HG03432 (cell line): ENCODE data around the gene CFAP54.

Experiments used
- ATAC-seq: cut with Tn5 transposase; IDR thresholded peaks from one replicate; pipeline ENCODE4 v1.9.1; 2021; ENCODE audit warnings: mild to moderate bottlenecking, moderate library complexity; ENCODE audit not compliant: unreplicated experiment

Gene CFAP54

DNA sequence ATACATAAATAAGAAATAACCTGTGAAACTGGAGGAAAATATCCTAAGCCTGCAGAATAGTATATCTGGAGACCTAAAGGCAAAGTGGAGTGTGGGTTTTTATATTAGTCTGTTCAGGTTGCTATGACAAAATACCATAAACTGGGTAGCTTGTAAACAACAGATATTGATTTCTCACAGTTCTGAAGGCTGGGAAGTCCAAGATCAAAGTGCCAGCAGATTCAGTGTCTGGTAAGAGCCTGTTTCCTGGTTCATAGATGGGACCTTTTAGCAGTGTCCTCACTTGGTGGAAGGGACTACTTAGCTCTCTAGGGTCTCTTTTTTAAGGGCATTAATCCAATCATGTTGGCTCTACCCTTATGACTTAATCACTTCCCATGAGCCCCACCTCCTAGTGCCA is 392.2 kb downstream of the CFAP54 start:
- ATAC-seq: no peak

DNA sequence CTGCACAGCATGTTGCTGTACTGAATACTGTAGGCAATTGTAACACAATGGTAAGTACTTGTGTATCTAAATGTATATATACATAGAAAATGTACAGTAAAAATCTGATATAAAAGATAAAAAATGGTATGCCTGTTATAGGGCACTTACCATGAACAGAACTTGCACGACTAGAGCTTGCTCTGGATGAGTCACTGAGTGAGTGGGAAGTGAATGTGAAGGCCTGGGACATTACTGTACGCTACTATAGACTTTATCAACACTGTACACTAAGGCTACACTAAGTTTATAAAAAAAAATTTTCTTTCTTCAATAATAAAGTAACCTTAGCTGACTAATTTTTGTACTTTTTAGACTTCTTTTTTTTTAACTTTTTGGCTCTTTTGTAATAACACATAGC is 393.5 kb downstream of the CFAP54 start:
- no peak for ATAC-seq

DNA sequence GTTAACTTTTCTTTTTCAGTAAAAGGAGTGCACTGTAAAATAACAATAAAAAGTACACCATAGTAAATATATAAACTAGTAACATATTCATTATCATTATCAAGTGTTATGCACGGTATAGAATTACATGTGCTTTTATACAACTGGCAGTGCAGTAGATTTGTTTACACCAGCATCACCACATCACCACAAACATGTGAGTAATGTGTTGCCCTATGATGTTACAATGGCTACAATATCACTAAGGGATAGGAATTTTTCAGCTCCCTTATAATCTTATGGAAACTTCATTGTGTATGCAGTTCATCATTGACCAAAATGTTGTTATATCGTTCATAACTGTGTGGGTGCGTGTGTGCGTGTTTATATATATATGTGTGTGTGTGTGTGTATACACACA is 394.2 kb downstream of the CFAP54 start:
- ATAC-seq: no peak

DNA sequence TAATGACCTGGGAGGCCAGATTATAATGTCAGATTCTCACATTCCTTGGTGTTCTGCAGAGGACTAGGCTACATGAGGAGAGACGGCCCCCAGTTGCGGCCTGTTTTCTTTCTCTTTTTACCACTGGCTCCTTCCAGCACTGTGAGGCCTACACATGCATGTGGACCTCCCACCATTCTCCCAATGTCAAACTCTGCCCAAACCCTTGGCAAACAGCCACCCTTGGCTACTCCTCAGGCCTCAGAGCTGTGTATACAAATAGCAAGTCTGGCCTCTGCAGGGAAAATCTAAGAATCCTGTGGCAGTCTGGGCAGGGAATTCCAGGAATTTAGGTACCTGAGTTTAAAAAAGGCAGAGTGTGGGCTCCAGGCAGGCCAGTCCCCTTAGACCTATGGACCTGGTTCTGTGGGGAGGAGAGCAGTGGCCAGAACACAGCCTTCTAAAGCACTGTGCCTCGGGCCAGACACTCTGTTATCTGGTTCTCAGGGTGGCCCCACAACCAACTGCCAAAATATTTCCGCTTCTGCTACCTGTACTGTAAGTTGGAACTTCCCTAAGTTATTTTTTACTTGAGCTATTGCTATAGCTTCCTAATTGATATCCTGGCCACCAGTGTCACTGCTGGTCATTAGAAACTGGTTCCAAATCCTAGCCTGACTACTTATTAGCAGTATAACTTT is 397.8 kb downstream of the CFAP54 start:
- ATAC-seq: peak; percentile 31

DNA sequence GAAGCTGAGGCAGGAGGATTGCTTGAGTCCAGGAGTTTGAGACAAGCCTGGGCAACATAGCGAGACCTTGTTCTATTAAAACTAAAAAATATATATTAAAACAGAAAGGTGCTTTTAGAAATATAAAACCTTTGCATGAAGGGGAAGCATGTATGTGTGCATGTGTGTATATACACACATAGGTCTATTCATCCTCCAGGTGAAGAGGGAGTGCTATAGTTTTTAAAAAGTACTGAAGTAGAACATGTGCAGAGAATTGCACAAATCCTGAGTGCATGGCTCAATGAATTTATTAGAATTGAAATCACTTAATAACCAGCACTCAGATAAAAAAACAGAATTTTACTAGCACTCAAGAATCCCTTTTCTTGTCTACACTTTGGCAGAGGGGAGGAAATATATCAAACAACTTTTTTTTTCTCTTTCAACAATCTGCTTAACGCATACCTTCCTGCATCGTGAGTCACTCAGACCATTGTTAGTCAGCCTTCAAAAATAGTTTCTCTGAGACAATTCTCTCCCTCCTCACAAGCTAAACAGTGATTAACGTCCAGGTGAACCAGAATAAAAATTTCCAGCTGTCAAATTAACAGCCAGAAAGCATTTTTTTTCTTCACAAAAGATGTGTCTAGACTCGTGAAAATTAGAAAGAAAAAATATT is 400.0 kb downstream of the CFAP54 start:
- peak; percentile 79 for ATAC-seq

DNA sequence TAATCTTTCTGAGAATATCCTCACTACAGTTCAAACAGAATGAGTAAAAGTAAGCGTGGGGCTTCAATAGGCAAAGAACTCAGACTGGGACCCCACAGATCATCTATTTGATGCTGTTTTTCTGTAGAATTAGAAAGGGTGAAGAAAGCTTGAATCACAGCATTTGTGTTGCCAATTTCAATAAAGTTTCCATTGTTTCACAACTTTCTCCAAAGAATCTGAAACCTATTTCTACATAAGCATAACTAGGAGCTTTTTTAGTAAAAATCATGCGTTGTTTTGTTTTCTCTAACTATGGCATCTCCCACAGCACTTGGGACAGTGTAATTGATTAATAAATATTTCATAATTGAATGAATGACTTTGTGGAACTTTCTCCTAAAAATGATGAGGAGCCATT is 401.0 kb downstream of the CFAP54 start:
- ATAC-seq: no peak

DNA sequence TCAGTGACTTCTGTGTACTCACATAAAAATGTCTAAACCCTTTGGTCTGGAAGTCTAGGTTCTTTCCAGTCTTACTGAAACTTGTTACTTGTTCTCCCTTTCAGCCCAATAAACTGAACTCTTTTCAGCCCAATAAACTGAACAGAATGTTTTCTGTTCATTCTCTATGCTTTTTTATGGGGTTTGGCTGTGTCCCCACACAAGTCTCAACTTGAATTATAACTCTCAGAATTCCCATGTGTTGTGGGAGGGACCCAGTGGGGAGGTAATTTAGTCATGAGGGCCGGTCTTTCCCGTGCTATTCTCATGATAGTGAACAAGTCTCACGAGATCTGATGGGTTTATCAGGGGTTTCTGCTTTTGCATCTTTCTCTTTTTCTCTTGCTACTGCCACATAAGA is 402.7 kb downstream of the CFAP54 start:
- no peak for ATAC-seq

DNA sequence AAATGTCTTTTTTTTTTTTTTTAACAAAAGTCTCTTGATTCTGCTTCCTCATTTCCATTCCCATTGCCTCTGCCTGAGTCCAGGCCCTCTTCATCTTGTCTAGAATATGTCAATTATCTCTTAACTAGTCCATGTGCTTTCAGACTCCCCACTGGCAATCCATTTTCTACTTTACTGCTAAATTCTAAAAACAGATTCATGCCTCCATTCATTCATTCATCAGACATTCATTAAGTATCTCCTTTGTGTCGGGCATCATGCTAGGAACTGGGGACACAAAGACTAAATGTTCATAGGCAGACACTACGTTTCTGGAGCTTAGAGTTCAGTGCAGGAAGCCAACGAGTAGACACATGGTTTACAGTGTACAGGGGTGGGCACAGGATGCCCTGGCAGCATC is 408.0 kb downstream of the CFAP54 start:
- ATAC-seq: no peak

DNA sequence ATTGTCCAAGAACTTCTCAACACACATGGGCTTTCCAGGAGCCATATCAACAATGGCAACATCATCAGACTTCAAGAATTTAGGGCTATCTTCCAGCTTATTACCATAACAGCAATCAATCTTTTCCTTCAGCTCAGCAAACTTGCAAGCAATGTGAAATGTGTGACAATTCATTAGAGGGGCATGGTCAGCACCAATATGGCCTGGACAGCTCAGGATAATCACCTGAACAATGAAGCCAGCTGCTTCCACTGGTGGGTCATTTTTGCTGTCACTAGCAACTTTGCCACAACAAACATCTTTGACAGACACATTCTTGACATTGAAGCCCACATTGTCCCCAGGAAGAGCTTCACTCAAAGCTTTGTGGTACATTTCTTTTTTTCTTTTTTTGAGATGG is 411.8 kb downstream of the CFAP54 start:
- ATAC-seq: no peak

DNA sequence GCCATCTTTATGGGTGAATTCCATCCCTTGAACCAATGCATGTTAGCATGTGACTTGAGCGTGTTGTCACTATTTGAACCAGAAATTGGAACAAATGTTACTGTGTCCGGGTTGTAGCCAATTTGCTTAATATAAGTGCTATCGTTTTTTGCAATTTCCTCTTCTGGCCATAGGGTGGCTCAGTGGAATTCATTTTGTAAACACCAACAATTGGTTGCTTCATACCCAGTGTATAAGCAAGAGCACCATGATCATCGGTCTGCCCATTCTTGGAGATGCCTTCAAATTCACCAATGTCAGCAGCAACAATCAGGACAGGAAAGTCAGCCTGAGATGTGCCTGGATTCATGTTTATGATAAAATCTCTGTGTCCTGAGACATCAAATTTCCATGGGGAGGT is 412.7 kb downstream of the CFAP54 start:
- no peak for ATAC-seq

DNA sequence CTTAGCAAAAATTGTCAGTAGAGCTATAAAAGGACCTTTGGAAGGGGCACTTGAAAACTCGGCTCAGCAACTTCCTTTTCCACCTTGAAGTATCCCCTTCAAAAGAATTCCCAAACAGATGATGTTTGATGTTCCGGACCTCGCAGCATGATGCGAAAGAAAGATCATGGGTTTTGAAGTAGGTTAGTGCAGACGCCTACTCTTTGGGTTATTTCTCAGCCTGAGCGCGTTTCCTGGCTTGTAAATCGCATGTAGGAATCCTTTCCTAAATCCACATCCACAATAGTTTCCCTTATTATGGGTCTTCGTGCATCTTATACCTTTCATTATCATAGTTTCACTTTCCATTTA is 417.1 kb downstream of the CFAP54 start:
- ATAC-seq: no peak

DNA sequence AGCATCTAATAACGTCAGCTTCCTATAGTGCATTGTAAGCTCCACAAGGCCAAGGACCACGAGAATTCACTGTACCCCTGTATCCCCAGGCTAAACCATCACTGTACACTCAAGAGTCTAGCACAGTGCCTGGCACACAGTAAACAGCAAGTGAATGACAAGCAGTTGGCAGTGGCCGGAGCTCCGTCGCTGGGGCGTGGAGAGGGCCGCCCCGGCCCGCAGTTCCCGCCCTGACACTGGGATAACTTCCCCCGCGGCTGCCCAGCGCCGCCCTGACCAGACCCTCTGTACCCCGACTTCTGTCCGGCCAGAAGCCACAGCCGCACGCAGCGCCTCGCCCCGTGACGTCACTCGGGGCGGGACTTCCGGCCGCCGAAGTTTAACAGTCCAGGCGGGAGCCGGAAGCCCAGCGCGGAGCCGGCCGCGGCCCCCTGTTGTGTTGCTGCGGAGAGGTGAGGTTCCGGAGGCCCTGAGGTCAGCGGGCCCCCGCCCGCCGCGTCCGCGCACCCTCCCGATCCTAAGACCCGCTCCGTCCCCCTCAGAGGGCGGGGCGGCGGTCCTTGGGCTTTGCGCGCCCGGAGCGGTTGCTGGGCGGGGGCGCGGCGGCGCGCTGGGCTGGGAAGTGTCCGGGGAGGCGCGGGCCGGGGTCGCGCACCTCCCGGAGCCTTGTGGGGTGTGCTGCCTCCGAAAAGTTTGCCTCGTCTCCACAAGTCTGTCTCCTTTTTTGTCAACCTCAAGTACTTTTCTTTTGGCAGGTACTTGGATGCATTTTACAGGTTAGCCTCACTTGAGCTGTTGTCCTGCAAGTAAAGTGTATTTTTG is 417.7 kb downstream of the CFAP54 start, which contains the start of gene NEDD1:
NEDD1 (plus strand) TSS at position 409 of the 822 bp plus-strand sequence. CDS start 2,503 bp downstream, outside the sequence.
- peak; percentile 97 for ATAC-seq

DNA sequence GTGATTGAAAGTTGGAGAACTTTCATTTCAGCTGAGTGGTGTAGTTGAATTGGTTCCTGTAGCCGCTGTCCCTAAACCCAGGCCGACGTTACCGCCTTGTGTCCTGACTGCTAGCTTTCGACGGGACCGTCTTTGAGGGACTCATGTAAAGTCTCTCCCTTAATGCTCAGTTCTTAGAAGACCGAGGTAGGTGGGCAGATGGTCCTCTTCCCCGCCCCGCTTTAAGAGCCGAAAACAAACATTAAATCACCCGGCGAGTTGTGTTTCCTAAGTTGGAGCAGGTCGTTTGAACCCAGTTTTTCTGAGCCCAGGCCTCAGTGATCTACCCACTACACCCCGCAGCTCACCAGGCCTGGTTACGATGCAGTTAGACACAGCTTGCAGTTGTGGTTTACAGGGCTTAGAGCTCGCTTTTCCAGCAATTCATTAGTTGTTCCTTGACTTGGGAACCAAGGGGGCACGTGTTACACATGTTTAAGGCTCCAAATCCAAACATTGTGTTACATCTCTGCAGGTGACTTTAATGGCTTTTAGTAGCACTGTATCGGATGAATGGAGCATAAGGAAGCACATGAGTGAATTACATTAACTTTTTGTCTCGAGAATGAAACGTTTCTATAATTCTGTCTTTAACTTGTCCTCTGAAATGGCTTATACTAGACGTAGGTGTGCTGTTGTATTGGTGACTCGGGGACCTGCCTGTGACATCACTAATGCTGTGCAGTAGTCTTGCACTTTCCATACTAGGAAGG is 418.5 kb downstream of the CFAP54 start:
- ATAC-seq: peak; percentile 31

DNA sequence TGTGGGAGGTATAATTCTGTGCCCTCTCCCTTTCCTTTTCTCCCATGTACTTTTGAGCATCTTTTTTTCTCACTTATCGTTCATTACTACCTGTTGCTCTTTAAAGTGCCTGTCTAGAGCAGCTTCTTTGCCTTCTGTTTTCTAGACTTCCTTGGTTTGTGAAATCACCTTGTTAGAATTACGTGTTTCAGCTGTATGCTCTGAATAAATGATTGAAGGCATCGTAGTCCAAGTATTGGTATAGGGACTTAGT is 419.0 kb downstream of the CFAP54 start:
- no peak for ATAC-seq

DNA sequence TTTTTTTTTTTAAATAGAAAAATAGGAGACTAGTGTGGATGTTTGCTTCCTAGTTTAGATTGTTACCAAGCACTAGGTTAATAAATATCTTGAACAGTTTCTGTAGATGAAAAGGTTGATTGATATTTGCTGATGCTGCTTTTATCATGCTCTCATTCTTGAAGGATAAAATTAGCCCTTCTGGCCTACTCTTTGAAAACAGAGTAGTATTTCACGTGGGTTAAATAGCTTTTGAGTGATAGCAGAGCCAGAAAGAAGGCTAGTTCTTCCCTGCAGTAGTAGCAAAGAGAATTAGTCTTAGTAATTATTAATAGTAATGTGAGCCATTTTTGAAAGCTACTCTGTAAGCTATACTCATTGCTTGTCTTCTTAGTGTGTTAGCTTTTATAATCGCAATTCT is 422.9 kb downstream of the CFAP54 start:
- ATAC-seq: no peak

DNA sequence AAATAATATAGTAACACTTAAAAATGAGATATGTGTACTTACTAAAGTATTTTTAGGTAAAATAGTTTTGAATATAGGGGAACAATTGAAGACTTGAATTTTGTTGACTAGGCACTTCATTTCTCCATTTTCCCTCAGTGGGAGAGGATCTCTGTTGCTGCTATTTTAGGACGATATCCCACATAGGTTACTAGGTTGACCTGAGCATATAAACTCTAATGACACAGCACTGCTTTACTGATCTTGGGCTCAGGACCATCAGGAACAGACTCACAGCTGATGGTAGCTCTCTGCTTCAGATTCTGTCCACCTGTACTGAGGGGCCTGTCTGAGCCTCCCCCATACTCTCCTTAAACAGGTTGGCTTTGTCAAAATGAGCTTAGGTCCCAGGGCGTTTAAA is 423.6 kb downstream of the CFAP54 start:
- ATAC-seq: no peak

DNA sequence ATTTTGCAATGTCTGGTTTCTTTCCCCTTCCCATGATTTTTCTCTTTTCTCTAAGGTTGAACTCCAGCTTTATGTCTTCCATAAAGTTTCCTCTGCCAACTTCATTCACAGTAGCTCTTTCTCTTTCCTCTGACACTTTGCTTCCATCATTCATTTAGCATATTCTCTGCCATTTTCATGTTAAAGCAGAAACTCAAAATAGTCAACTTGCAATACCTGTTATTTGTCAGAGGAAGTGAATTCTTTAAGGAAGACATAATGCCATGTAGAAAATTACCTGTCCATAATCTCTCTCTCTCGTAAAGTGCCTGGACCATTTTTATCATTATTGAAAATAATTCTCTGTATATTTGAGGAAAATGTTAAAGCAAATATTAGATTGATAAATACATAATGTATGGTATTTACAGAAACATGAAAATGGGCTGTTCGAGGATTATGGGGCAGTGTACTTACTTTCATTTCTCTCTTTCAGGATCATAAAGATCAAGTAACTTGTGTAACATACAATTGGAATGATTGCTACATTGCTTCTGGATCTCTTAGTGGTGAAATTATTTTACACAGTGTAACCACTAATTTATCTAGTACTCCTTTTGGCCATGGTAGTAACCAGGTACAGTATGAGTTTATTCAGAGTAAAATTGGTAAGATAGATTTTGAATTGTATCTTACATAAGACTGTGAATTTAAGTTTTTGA is 430.3 kb downstream of the CFAP54 start:
- ATAC-seq: no peak
